BJ (cell line): ENCODE measurements around the gene SAT2. TPM values are rescaled to one million over a fixed set of nuclear protein-coding genes. Genes with fewer than 3 reads are reported as not detected.

Source experiments
- CTCF ChIA-PET: fragments of 350-600 bp; formaldehyde crosslinking; extraction: SDS; loops from one replicate; lab custom pipeline; 2021; ENCODE audit warnings: antibody characterized with exemption, inconsistent platforms; lab: Yijun Ruan, JAX
- POLR2A ChIA-PET: fragments of 300-600 bp; sonication (Branson Sonifier 250); formaldehyde crosslinking; extraction: SDS; loops from one replicate; lab custom pipeline; 2021; ENCODE audit warnings: antibody characterized with exemption; lab: Charles Lee
- DNase-seq: peaks from one replicate; pipeline ENCODE4 v3.0.0-alpha.2; 2011; ENCODE audit warnings: low read depth
- H3K27me3 ChIP-seq: 2 replicates; pipeline ENCODE4 v1.6.0; 2011; ENCODE audit warnings: low read length; ENCODE audit not compliant: control insufficient read depth, insufficient read depth
- H3K36me3 ChIP-seq: 2 replicates; pipeline ENCODE4 v1.5.1; 2011; ENCODE audit warnings: low read length; ENCODE audit not compliant: control insufficient read depth, insufficient read depth
- H3K4me3 ChIP-seq: 2 replicates; pipeline ENCODE4 v1.5.1; 2011; ENCODE audit warnings: low read depth, mild to moderate bottlenecking, control low read depth, low read length
- polyA plus RNA-seq: library from polyadenylated mRNA; depleted of rRNA; stranded (reverse); fragments of >200 nt; gene quantifications from 2 replicates; pipeline ENCODE4 v1.2.3, GENCODE V29; 2011
- TF ChIP-seq, protein P1 (sequence below): IDR thresholded peaks from 2 replicates; pipeline ENCODE4 v1.5.1; 2011; ENCODE audit warnings: low read depth, mild to moderate bottlenecking, control low read depth, inconsistent platforms, low read length, moderate library complexity; ENCODE audit not compliant: insufficient read depth

Gene SAT2
- polyA plus RNA-seq, 1 experiment, result 33.9 TPM

- TF ChIP-seq, protein P1, sequence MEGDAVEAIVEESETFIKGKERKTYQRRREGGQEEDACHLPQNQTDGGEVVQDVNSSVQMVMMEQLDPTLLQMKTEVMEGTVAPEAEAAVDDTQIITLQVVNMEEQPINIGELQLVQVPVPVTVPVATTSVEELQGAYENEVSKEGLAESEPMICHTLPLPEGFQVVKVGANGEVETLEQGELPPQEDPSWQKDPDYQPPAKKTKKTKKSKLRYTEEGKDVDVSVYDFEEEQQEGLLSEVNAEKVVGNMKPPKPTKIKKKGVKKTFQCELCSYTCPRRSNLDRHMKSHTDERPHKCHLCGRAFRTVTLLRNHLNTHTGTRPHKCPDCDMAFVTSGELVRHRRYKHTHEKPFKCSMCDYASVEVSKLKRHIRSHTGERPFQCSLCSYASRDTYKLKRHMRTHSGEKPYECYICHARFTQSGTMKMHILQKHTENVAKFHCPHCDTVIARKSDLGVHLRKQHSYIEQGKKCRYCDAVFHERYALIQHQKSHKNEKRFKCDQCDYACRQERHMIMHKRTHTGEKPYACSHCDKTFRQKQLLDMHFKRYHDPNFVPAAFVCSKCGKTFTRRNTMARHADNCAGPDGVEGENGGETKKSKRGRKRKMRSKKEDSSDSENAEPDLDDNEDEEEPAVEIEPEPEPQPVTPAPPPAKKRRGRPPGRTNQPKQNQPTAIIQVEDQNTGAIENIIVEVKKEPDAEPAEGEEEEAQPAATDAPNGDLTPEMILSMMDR, result no peak
- H3K36me3 ChIP-seq, result peaks cover 21% of the 10 kb centered on the region
- no peak overlapping the region for H3K4me3 ChIP-seq
- ChIA-PET POLR2A (no interaction called here), CTCF (interaction anchor here (1.4 to 1.7 kb wide), 2 partner anchors 10 to 19 kb away, joined by 4 to 7 read pairs; partner anchors contain the start of gene MPDU1)
- no peak for DNase-seq
- no peaks in the 10 kb centered on the region for H3K27me3 ChIP-seq
These were observed 34.3 kb downstream of the SAT2 start for GRCh38 chr17:7593296-7593695.

DNA sequence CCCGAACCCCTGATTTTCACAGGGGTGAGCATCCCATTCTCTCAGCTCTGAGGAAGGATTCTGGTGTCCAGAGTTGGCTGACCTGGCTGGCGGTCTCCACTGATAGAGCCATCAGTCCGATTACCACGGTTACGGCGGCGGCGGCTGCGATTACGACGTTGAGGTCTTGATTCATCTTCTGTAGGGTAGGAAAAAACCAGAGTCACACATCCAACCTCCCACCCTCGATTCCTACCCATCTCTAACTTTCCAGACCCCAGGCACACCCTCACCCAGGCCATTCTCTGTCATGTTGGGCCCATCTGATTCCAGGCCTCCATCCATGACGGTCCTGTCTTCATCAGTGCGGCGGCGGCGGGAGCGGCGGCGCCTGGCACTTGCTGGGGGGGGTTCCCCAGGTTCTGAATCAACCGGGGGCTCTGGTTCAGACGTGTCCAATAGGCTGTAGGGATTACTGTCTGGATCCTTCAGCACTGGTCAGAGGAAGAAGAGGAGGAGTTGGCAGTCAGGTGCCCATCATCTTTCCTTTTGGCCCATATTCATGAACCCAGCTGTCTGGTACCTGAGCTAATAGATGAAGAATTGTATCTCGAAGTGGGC, 35.1 kb downstream of the SAT2 start:
- peaks cover 21% of the 10 kb centered on the region for H3K36me3 ChIP-seq
- no peak for DNase-seq
- no peaks in the 10 kb centered on the region for H3K27me3 ChIP-seq
- ChIA-PET CTCF (interaction anchor here (1.3 to 1.4 kb wide), 2 partner anchors 9 to 32 kb away, joined by 4 to 7 read pairs; partner anchors contain the start of gene MPDU1), POLR2A (interaction anchor here (0.6 kb wide), 1 partner anchor 351 kb away, joined by 4 read pairs; no protein-coding TSS in a partner anchor)
- no peak overlapping the region for H3K4me3 ChIP-seq
- TF ChIP-seq, protein P1, result no peak

- TF ChIP-seq, protein P1, result no peak
- CTCF ChIA-PET, result interaction anchor here (0.5 to 1.4 kb wide), 4 partner anchors 13 to 83 kb away, joined by 3 to 4 read pairs (median 4); no protein-coding TSS in a partner anchor
- POLR2A ChIA-PET, result no interaction called here
- DNase-seq, result no peak
- H3K36me3 ChIP-seq, result peaks cover 21% of the 10 kb centered on the region
- no peak overlapping the region for H3K4me3 ChIP-seq
- H3K27me3 ChIP-seq, result no peaks in the 10 kb centered on the region
These were observed 36.0 kb downstream of the SAT2 start for GRCh38 chr17:7591596-7591995.

DNA sequence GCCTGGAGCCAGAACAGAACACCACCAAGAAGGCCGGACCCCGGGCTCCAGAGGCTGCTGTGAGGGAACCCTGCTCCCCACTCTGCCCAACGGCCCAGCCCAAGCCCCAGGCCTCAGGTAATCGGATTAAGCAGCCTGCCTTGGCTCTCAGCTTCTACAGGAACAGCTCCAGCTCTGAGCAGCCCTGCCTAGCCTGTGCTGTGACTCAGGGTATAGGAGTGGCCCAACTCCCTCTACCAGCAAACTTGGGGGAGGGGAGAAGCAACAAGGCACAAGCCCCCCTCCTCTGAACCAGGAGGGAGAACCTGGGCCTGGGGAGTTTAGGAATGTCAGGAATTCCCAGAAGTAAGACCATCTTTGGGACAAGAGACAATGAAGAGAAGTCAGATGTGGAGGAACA, 36.9 kb downstream of the SAT2 start:
- CTCF ChIA-PET, result interaction anchor here (1.1 to 4.3 kb wide), 11 partner anchors 10 to 147 kb away, joined by 3 to 29 read pairs (median 11); partner anchors contain the start of genes CD68, TNFSF13, TP53 and WRAP53
- TF ChIP-seq, protein P1, result no peak
- Histone ChIP-seq H3K36me3 (peaks cover 24% of the 10 kb centered on the region), H3K27me3 (no peaks in the 10 kb centered on the region), H3K4me3 (no peak overlapping the region)
- no peak for DNase-seq
- POLR2A ChIA-PET, result no interaction called here

- Histone ChIP-seq H3K4me3 (peak within 1 kb of the TSS; percentile 22; the same call in 1 of the 2 replicates), H3K27me3 (no peaks in the 10 kb centered on the region), H3K36me3 (peaks cover 20% of the 10 kb centered on the region)
- TF ChIP-seq, protein P1, result no peak
- ChIA-PET CTCF (interaction anchor here (1.0 to 4.3 kb wide), 27 partner anchors 10 to 544 kb away, joined by 3 to 29 read pairs (median 7); partner anchors contain the start of genes CD68, FXR2, SENP3 and TNFSF13), POLR2A (interaction anchor here (1.1 kb wide), 1 partner anchor 17 kb away, joined by 5 read pairs; no protein-coding TSS in a partner anchor)
- no peak for DNase-seq
These were observed 37.5 kb downstream of the SAT2 start, which contains the start of gene SOX15 for GRCh38 chr17:7589891-7590691. TSS of gene SOX15 (minus strand) at chr17:7590094. CDS start at chr17:7589676, 418 bp downstream.
